Islet precursor cell (in vitro differentiated cells): ENCODE data around the gene PTPRE.

Experiments used
- DNase-seq: peaks from one replicate; pipeline ENCODE4 v3.0.0-alpha.2; 2018

Gene PTPRE

DNA sequence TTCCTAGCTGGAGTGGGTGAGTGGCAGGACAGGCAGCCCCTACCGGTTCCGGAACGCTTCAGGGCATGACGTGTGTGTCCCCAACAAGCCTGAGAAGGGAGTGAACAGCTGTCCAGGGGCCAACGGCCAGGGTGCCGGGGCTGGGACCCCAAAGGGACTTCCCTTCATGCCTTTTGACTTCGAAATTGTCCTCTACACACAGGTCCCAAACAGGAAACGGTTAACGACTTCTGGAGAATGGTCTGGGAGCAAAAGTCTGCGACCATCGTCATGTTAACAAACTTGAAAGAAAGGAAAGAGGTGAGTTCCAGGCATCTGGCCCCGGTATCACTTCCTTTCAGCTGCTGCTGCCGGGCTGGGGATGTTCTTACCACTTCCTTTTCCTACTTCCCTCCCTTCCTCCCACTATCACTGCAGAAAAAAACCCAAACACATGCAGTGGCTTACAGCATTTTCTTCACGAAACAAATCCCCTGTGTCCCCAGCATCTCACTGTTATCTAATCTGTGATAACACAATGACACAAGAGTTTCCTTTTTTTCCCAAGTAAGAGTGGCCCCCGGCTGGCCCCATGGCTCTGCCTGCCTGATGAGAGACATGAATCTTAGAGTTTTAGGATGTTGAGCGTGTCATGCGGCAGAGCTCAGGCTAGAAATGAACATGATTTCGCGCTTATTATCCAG, 156.1 kb downstream of the PTPRE start:
- DNase-seq, result no peak

DNA sequence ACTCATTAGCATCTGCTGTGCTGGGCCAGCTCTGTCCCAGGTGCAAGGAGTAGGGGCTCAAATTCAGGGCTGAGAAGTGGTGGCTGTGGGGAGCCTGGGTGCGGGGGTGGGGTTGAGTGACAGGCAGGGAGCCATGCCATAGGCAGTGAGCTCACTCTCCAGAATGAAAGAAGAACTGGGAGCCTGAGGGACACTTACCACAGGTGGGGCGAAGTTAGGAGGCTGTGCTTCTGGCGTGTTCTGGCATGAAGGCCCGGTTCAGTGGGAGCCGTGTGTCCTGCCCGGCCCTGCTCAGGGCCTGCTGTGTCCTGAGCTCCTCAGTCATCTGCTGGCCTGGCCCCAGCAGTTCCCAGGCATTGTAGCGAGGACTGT, 156.8 kb downstream of the PTPRE start:
- no peak for DNase-seq

DNA sequence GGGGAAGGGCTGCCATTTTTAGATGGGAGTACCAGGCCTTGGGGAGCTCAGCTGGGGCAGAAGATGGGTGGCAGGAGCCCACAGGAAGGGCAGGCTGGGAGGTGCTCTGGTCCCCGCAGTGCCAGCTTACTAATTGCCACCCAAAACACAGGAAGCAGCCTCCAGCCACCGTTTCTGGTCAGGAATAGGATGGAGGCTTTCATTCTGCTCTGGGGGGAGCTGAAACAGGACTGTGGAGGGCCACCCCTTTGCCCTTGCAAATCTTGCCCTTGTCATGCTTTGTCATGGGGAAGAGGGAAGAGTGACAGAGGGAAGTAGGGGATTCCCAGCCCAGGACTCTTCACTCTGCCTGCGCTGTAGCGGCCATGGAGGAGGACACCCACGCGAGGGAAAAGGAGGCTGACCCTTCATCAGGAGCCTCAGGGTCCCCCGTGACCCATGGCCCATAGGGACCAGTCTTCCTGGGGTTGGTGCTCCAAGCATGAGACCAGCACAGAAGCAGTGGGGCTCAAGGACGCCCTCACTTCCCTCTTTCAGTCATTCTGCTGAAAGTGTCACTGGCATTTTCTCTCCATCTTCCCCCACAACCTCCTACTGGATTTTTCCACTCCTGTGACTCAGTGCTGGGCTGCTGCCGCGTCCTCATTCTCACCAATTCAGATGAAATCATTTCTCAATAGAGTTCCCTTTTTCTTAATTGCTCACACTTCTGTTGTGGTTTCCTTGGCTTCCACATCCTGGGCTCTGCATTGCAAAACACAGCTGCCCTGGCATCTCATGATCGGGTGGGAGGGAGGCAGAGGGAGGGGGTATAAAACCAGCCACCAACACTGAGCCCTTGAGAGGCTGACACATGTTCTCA, 157.4 kb downstream of the PTPRE start:
- DNase-seq, result no peak

DNA sequence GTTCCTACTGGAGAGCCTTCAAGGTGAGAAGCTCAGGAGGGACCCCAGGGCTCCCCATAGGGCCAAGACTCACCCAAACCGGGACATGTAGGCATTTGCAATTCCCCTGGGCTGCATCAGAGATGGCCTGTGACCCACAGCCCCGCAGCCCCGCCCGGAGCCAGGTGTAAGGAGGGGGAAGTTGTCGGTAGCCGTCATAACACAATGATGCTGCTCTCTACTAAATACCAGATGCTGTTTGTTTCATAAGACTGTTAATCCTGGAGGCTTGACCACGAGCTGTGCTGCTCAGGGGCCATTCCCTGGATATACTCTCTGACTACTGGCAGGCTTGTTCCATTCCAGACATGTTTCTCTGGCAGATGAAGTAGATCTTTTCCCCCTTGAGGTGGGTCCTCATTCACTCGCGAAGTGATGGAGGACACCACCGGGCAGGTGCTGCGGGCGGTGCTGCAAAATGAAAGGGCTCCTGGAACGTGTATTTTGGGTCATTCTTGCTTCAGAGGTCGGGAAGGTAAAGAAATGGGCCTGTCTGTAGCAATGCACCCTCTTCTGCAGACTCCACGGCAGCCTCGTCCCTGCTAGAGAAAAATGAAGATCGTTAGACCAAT, 158.2 kb downstream of the PTPRE start:
- no peak for DNase-seq

DNA sequence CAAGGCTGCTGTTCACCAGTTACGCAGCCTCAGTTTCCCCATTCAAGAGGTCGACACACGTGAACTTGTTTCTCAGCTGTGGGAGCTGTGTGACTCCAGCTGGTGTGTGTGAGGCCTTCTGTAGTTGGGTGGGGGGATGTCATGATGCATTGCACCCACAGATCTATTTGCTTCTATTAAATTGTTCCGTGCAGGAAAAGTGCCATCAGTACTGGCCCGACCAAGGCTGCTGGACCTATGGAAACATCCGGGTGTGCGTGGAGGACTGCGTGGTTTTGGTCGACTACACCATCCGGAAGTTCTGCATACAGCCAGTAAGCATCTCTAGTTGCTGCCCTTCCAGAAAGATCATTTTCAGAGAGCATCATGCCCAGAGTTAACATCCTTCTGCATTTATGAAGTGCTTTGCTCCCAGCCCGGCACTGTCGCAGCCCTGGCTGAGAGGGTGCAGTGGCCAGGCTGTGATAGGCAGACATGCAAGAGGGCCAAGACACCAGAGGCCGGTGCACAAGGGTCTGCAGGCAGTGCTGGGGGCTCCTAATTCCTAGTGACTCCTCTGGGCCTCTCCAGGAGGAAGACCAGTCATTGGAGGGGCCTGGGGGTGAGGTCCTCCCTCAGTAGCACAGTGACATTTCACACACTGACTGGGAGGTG, 159.1 kb downstream of the PTPRE start:
- DNase-seq, result no peak

DNA sequence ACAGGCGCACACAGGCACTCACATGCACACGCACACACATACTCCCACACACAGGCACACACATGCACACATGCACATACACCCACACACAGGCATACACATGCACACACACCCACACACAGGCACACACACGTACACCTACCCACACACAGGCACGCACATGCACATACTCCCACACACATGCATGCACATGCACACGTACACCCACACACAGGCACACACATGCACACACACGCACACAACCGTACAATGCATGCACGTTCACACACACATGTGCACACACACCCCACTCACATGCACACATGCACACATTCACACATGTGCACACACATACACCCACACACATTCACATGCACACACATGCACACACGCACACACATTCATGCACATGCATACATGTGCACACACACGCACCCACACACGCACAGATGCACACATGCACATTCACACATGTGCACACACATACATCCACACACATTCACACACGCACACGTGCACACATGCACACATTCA, 160.0 kb downstream of the PTPRE start:
- DNase-seq, result no peak

DNA sequence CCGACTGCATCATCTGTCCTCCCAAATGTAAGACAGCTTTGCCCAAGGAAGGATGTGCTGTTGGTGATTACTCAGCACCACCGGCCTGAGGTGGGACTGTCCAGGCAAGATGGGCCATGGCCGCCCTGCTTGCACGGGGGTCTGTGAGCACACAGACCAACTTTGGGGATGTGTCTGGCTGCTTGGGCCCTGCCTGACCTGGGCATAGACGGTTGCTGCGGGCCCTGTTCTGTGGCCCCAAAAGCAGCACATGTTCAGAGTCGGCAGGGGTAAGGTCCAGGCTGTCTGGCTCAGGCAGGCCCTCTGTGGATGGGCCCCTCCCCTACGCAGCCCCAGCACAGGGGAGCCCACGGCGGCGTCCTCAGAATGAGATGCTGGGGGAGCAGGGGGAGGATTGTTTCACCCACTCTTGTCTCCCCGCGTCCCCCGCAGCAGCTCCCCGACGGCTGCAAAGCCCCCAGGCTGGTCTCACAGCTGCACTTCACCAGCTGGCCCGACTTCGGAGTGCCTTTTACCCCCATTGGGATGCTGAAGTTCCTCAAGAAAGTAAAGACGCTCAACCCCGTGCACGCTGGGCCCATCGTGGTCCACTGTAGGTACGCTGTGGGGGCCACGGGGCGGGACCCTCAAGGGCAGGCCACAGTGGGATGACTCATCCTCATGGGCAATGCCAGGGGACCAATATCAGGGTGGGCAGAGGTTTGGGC, 160.9 kb downstream of the PTPRE start:
- DNase-seq, result no peak

DNA sequence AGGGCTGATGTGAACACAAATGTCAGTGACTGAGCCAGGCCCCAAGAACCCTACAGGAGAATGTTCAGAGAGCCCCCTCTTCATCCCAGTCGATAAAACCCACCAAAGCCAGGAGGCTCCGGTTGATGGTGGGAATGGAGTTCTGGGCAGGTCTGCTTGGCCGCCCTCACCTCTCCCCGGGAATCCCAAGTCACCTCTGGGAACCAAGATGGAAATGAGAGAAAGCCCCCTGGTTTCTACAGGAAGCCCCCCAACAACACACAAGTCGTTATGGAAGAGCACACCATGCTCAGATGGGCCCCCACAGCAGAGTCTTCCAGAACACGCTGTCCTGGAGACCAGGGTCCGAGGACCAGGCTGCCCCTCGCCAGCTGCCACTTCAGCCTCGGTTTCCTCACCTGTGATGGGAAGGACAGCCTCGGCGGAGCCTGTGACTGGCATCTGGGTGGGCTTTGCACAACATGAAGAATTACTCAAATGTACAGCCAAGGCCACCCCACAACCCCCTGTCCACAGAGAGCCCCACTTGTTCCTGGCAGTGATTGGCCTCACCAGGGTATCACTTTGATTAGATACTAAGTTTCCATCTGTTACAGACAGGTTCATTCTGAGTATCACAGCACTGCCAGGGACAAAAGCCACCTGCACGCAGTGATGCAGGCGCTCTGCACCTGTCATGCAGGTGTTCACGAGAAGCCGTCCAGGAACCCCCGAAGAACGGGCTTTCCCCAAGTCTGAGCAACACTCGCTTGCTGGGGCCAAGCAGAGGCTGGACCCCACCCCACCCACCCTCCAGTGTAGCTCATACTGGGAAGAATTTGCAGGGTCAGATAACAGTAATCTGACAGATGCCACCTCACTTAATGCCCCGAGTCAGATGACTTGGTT, 161.7 kb downstream of the PTPRE start:
- DNase-seq, result no peak

DNA sequence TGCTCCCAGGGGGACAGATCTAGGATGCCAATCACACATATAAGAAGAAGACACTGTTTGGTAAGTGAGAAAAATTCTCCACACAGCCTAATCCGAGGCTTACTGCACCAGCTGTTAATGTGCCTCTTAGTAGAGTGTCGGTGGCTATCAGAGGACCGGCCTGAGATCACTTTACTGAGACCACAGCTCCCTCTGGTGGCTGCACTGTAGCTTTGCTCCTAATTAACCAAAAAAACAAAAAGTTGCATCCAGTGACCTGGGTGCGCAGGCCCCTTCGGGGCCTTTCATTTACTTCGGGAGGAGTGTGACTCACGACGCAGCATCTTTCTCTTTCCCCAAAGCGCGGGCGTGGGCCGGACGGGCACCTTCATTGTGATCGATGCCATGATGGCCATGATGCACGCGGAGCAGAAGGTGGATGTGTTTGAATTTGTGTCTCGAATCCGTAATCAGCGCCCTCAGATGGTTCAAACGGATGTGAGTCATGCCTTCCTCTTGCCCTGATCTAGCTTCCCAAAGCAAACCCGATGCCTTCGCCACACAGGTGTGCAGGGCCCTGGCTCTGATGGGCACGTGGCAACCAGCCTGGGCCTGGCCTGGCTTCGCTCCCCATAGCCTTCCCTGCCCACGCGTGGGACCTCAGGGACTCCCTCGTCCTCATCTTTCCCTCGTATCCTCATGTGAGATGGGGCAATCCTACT, 162.6 kb downstream of the PTPRE start:
- peak; percentile 82 for DNase-seq

DNA sequence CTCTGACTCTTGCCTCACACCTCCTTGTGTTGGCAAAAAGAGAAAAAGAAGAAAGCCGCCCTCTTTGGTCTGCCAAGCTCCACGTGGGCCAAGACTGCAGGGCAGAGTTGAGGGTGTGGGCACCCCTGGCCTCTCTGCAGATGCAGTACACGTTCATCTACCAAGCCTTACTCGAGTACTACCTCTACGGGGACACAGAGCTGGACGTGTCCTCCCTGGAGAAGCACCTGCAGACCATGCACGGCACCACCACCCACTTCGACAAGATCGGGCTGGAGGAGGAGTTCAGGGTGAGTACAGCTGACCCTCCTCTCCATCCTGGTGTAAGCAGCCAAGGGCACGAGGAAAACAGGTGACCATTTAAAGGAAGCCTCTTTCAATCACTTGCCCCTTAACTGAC, 163.3 kb downstream of the PTPRE start:
- DNase-seq, result no peak

DNA sequence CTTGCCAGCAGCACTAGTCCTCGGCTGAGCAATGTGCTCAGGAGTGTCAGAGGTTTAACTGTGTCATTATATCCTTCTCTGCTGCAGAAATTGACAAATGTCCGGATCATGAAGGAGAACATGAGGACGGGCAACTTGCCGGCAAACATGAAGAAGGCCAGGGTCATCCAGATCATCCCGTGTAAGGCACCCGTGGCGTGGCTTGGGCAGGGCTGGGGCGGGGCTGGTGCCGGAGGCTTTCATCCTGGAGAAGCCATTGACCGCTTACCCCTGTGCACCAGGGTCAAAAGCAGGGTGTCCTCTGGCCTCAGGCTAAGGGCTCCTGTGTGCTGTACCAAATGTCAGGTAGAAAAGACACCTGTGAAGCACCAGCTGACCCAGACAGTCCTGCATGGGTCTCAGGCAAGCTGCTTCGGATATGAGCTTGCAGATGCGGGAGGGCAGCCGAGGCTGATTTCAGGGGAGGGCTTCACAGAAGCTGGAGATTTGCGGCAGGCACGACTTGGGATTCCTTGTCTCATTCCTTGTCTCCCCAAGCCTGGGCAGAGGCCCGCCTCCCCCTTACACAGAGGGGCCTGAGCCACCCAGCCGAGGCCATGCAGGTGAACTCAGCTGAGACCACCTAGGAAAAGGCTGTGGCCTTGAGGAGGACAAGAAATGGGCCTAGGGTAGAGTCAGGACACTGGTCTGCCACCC, 164.0 kb downstream of the PTPRE start:
- DNase-seq, result peak; percentile 38

DNA sequence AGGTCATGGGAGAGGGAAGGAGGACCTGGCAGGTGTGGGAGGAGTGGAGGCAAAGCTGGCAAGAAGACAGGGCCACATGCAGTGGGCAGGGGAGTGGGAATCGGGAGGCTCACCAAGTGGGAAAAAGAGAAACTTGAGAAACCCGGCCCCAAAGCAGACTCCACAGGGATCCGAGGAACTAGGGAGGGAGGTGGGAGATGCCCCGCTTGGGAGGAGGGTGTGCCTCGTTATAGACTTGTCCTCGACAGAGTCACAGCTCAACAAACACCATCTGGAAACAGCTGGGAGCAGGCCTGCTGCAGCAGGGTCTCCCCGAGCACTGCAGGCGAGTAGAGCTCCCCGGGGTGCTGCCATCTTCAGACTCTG, 164.5 kb downstream of the PTPRE start:
- no peak for DNase-seq

DNA sequence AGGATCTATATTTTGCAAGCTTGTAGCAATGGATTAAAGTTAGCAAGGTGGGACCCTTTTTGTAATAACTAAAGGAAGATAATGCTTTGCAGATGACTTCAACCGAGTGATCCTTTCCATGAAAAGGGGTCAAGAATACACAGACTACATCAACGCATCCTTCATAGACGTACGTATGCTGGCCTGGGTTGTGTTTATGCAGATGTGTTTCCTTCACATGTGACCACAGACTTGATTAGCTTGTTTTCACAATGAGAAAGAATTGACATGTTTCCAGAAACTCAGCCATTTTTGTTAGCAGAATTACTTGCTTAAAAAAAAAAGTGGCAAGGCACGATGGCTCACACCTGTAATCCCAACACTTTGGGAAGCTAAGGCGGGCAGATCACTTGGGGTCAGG, 165.1 kb downstream of the PTPRE start:
- DNase-seq, result no peak

DNA sequence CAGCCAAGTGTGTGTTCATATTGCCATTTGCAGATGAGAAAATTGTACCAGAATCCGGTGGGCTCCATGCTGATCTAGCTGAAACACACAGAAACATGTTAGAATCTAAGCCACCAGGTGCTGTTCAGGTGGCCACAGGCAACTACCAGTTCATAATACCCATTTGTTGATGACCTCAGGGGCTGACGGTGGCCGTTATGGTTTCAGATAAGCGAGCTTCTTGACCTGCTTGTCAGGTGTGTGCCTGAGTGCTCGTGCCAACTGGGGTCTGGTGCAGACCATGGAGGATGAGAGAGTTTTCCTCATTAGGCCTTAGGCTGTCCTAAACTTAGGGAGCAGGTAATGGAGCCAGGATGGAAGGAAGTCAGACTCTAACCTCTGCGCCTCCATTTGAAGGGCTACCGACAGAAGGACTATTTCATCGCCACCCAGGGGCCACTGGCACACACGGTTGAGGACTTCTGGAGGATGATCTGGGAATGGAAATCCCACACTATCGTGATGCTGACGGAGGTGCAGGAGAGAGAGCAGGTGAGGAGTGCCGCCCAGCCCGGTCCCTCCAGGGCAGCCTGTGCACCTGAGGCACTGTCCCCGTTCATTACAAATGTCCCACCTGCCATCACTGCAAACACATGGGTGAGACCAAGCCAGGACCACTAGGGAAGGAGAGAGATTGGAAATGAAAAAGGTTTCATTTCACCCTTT, 166.2 kb downstream of the PTPRE start:
- DNase-seq, result no peak

DNA sequence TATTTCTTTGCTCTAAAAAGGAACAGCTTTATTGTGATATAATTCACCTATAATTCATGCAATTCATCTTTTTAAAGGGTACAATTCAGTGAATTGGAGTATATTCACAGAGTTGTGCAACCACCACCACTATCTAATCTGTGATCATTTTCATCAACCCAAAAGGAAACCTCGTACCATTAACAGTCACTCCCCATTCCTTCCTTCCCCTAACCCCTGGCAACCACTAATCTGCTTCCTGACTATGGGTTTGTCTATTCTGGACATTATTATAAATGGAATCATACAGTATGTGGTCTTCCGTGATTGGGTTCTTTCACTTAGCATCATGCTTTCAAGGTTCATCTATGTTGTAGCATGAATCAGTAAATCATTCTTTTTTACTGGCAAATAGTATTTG, 167.0 kb downstream of the PTPRE start:
- no peak for DNase-seq

DNA sequence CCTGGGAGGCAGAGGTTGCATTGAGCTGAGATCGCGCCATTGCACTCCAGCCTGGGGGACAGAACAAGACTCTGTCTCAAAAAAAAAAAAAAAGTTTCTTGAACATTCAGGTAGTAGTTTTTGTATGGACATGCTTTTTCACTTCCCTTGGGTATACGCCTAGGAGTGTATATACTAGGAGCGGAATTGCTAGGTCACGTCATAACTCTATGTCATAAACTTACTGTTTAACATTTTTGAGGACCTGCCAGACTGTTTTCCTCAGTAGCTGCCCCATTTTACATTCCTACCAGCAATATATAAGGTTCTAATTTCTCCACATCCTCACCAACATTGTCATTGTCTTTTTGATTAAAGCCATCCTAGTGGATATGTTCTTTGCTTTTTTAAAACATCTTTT, 167.7 kb downstream of the PTPRE start:
- DNase-seq, result no peak

DNA sequence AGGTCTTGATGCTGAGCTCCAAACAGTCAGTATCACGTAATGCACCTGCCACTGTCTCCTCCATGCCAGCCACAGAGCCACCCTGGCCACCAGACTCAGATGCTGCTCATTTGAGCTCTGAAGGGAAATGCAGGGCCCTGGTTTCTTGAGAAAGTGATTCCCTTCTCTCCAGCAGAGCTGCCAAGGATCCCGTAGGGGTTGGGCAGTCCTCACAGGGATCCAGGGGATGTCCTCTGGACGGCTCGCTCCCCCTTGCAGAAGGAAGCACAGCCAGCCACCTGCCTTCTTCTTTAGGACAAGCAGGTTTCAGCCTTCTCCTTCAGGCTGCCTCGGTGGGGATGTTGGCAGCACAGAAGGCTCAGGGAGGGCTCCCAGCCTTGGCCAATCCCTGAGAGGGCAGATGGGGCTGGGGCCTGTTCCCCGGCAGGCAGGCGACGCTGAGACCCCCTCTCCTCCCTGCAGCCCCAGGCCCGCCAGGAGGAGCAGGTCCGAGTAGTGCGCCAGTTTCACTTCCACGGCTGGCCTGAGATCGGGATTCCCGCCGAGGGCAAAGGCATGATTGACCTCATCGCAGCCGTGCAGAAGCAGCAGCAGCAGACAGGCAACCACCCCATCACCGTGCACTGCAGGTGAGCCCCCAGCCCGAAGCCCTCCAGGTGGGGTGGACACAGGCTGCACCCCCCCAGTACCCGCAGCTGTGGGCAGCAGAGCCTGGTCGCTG, 170.4 kb downstream of the PTPRE start:
- DNase-seq, result peak; percentile 42

DNA sequence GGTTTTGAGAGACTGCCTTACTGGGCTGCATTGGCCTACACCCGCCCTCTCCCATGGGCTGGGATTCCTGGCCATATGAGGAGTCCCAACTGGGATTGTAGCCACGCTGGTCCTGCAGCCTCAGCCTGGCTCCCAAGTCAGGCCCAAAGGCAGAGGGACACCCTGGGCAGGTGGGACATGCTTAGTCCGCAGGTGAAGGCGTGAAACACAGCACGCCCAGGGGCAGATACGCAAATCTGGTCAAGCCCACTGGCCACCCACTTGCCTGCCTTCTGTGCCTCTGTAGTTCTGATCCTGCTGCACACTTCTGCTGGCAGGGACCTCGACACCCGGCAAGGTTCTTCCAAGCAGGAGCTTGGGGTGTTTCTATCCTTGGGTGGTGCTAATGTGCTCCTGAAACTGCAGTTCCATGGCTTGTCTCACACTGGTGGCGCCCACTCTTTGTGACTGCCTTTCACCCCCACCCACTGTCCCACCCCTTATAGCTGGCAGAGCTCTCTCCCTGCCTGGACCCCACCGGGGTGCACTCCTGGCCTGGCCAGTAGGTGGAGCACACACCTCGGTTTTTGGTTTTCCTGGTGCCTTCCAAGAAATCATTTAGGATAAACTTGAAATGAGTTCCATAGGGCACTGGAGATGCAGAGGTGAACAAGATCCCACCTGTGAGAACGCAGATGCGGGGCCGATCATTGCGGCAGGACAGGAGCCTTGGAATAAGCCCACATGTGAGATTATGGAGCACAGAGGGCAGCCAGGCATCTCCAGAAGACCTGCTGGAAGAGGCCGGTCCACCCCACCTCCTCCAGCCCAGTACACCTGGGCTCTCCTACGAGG, 171.4 kb downstream of the PTPRE start:
- DNase-seq, result peak; percentile 75
